Stimulated activated CD4-positive, alpha-beta T cell treated with anti-CD3 and anti-CD28 coated beads, Interleukin-1b, Interleukin-23, amount 100 ng/mL, for 4 hours (primary cell): ENCODE results near the gene KYAT1.

Experiments
- DNase-seq, 2 donors: peaks; one replicate each; pipeline ENCODE4 v3.0.0-alpha.2; 2020; ENCODE audit warnings: low read depth in 2 of 2

KYAT1 gene

GRCh38 chr9:128881884-128882676 is at the start of gene KYAT1, which contains the start of gene LRRC8A:
Gene KYAT1, minus strand, starts transcription at chr9:128881950. Its CDS starts 36,545 bp downstream, at chr9:128845405.
Gene LRRC8A, plus strand, starts transcription at chr9:128882133. Its CDS starts 25,032 bp downstream, at chr9:128907165.
- peak; percentile 97 to 98 for DNase-seq

DNA sequence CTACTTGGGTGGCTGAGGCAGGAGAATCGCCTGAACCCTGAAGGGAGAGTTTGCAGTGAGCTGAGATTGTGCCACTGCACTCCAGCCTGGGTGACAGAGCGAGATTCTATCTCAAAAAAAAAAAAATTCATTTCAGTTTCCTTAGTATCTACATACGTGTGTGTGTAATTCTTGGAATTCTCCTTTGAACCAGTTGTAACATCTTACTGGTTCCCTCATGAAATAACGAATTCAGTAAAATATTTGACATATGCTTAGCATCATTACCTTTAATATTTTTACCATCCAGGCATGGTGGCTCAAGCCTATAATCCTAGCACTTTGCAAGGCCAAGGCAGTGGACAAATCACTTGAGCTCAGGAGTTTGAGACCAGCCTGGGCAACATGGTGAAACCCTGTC is 47.8 kb upstream of the KYAT1 start:
- no peak for DNase-seq

GRCh38 chr9:128928624-128929023 is 46.9 kb upstream of the KYAT1 start:
- DNase-seq = no peak

DNA sequence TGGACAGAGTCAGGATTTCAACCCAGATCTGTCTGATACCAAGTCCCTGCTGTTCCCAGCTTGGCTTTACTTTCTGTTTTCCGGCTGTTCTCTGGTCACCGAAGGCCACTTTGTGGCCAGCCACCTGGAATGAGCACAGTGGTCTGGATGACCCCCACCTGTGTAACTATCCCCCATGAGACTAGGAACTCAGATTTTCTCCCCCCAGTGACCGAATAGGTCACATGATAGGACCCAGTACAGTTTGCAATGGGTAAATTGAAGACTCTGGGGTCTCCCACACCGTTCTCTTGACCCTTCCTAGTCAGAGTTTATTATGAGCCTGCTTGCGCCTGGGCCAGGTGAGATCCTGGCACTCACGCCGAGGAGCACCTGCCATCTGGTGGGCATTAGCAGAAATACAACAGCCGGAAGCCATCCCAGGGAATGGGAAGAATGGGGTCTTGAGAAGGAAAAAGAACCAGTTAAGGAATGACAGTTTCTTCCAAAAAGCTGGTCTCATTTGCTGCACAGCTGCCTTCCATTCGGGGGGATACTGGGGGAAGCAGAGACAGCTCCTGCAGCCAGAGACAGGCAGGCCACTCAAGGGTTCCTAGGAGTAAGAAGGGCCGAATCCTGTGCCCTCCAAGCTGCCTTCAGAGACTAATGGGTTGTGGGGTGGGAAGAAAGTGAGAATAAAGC is 46.1 kb upstream of the KYAT1 start:
- DNase-seq = peak; percentile 32 to 45

DNA sequence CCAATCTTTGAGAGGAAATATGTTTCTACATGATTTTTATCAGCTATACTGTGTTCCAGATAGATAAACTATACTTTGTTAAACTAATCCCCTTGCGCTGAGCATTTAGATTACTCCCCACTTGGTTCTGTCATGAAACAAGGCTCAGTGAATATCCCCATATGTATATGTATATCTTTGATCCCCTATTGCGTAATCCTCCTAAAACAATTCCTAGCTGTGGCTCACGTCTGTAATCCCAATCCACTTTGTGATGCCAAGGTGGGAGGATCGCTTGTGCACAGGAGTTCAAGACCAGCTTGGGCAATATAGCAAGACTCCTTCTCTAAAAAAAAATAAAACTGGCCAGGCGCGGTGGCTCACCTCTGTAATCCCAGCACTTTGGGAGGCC is 41.7 kb upstream of the KYAT1 start:
- DNase-seq = no peak

GRCh38 chr9:128921881-128922763 is 40.4 kb upstream of the KYAT1 start:
- DNase-seq = no peak

- DNase-seq = no peak
These were observed 38.8 kb upstream of the KYAT1 start, which contains the start of gene PHYHD1 for GRCh38 chr9:128920381-128921058. Gene PHYHD1, plus strand, starts transcription at chr9:128920982. Its CDS starts 1,342 bp downstream, at chr9:128922324.

DNA sequence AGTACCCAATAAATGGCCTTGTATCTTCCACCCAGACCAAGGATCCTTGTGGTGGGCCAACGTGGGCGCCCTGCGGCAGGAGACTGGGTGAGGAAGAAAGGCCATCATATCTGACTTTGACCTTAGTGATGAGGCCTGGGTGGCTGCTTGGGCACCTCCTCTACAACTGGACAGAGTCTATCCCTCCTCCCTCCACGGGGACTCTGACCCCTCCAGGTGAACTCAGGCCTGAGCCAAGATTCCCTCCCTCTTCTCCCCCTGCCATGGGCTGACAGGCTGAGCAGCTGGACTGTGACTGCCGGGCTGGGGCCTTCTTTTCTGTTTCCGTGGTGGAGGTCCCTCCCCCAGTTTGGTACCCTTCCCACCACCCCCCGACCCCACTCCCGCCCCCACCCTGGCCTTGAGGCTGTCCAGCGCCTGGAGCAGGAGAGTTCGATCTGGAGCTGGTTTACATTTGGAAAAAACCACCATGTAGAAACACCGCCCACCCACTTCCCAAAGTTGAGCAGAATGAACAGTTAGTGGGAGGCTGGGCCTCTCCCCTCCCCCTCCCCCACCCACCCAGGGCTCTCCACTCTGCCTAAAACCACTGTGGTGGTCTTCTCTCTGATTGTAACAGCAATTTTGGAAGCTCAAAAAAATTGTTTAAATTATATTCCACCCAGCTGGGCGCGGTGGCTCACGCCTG is 37.8 kb upstream of the KYAT1 start:
- DNase-seq = no peak

GRCh38 chr9:128918921-128919320 is 37.2 kb upstream of the KYAT1 start:
- DNase-seq = no peak

GRCh38 chr9:128917151-128917849 is 35.5 kb upstream of the KYAT1 start:
- DNase-seq = no peak

DNA sequence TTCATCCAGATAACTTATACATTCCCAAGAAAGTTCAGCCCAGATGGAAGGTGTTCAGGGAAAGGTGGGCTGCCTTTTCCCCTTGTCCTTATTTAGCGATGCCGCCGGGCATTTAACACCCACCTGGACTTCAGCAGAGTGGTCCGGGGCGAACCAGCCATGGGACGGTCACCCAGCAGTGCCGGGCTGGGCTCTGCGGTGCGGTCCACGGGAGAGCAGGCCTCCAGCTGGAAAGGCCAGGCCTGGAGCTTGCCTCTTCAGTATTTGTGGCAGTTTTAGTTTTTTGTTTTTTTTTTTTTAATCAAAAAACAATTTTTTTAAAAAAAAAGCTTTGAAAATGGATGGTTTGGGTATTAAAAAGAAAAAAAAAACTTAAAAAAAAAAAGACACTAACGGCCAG is 35.0 kb upstream of the KYAT1 start:
- no peak for DNase-seq

DNA sequence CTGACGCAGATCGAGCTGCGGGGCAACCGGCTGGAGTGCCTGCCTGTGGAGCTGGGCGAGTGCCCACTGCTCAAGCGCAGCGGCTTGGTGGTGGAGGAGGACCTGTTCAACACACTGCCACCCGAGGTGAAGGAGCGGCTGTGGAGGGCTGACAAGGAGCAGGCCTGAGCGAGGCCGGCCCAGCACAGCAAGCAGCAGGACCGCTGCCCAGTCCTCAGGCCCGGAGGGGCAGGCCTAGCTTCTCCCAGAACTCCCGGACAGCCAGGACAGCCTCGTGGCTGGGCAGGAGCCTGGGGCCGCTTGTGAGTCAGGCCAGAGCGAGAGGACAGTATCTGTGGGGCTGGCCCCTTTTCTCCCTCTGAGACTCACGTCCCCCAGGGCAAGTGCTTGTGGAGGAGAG is 34.5 kb upstream of the KYAT1 start:
- no peak for DNase-seq

DNA sequence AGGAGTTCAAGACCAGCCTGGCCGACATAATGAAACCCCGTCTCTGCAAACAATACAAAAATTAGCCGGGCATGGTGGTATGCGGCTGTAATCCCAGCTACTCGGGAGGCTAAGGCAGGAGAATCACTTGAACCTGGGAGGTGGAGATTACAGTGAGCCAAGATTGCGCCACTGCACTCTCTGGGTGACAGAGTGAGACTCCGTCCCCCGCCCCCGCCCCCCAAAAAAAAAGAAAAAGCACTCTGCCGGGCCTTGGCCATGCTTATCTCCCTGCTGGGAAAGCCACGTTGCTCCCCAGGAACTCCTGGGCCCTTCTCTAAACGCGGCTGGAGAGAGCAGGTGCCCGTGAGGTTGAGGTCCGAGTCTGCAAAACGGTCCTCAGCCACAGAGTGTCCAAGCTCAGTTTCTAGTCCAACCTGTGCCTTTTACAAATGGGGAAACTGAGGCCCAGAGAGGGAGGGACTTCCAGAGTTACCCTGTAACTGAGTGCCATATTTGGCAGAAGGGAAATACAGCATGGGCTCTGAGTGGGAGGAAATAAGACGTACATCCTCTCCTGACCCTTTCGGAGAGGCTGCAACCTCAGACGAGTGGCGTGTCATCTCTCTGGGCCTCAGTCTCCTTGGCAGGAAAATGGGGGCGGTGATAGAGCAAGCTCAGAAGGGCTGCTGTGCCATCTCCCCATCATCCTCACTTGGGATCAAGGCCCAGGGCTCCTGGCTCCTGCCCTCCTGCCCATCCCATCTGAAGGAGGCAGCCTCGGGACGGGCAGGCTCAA is 32.4 kb upstream of the KYAT1 start:
- DNase-seq = no peak

- DNase-seq = no peak
These were observed 31.5 kb upstream of the KYAT1 start for GRCh38 chr9:128913048-128913900.

GRCh38 chr9:128912270-128912853 is 30.6 kb upstream of the KYAT1 start:
- DNase-seq = no peak

GRCh38 chr9:128911529-128912035 is 29.8 kb upstream of the KYAT1 start:
- no peak for DNase-seq

DNA sequence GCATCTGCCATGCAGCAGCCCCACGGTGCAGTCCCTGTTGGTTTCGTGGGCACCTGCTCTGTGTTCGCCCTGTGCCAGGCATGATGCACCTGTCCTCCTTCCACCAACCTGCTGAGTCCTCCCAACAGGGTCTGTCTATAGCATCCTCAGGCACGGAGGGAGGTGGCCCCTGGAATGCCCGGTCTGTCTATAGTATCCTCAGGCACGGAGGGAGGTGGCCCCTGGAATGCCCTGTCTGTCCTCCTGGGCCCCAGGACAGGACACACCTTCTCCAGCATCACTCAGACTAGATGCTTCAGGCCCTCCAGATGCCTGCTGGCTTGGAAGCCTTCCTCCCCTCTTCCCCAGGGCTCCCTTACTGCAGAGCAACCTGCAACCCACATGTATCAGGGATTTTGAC is 29.2 kb upstream of the KYAT1 start:
- no peak for DNase-seq

- no peak for DNase-seq
These were observed 28.1 kb upstream of the KYAT1 start for GRCh38 chr9:128909859-128910258.
